IMR-90 (cell line): ENCODE results near the gene FOXK1. TPM values are rescaled to one million over a fixed set of nuclear protein-coding genes. Genes with fewer than 3 reads are reported as not detected.

Experiments used
- ATAC-seq: fragments of 200-7000 bp; cut with Tn5 transposase; 2 replicates; pipeline ENCODE4 v1.9.1; 2020; ENCODE audit warnings: low read depth, mild to moderate bottlenecking, moderate library complexity
- BruUV-seq: library from RNA; stranded (reverse); fragments of 400-500 nt; replicated peaks from 2 replicates; lab custom pipeline; 2021; lab: Mats Ljungman, UMichigan
- CTCF ChIA-PET: fragments of 300-600 bp; formaldehyde crosslinking; extraction: SDS; loops from one replicate; lab custom pipeline; 2021; ENCODE audit warnings: antibody characterized with exemption; lab: Yijun Ruan, JAX
- POLR2A ChIA-PET: fragments of 300-600 bp; sonication (Branson Sonifier 250); formaldehyde crosslinking; loops from one replicate; lab custom pipeline; 2022; ENCODE audit warnings: antibody characterized with exemption; ENCODE audit not compliant: unreplicated experiment; lab: Charles Lee
- DNase-seq: peaks from one replicate; pipeline ENCODE4 v3.0.0; 2013
- H2AFZ ChIP-seq: replicated peaks from 2 replicates; pipeline ENCODE3; 2013; ENCODE audit warnings: low read length, mild to moderate bottlenecking; ENCODE audit not compliant: poor library complexity
- H2AK5ac ChIP-seq: 2 replicates; pipeline ENCODE4 v1.6.1; 2013; ENCODE audit warnings: low read depth, low read length, inconsistent platforms
- H2AK9ac ChIP-seq: replicated peaks from 2 replicates; pipeline ENCODE3; 2013; ENCODE audit warnings: mild to moderate bottlenecking, low read depth, low read length, moderate library complexity; ENCODE audit not compliant: poor library complexity
- H2BK120ac ChIP-seq: 2 replicates; pipeline ENCODE4 v1.6.1; 2013; ENCODE audit warnings: low read depth, low read length, inconsistent platforms
- H2BK15ac ChIP-seq: 3 replicates; pipeline ENCODE4 v1.6.1; 2013; ENCODE audit warnings: low read depth, low read length, inconsistent platforms
- H2BK20ac ChIP-seq: 2 replicates; pipeline ENCODE4 v1.6.1; 2013; ENCODE audit warnings: low read depth, mild to moderate bottlenecking, inconsistent platforms, low read length, moderate library complexity
- H2BK5ac ChIP-seq: 2 replicates; pipeline ENCODE4 v1.6.1; 2013; ENCODE audit warnings: mild to moderate bottlenecking, low read depth, low read length, inconsistent platforms; ENCODE audit not compliant: poor library complexity, severe bottlenecking
- H3K14ac ChIP-seq: replicated peaks from 2 replicates; pipeline ENCODE4 v1.6.1; 2013; ENCODE audit warnings: low read depth, low read length, inconsistent platforms
- H3K18ac ChIP-seq: 2 replicates; pipeline ENCODE4 v1.6.1; 2013; ENCODE audit warnings: low read depth, low read length, control low read depth
- H3K23ac ChIP-seq: 2 replicates; pipeline ENCODE4 v1.6.1; 2013; ENCODE audit warnings: low read depth, low read length, inconsistent platforms
- H3K27ac ChIP-seq: 2 replicates; pipeline ENCODE4 v1.5.1; 2013; ENCODE audit warnings: mild to moderate bottlenecking, control low read depth, low read length; ENCODE audit not compliant: insufficient read depth
- H3K27me3 ChIP-seq: 2 replicates; pipeline ENCODE4 v1.6.1; 2013; ENCODE audit warnings: low read length; ENCODE audit not compliant: control insufficient read depth, insufficient read depth
- H3K36me3 ChIP-seq: 2 replicates; pipeline ENCODE4 v1.6.1; 2013; ENCODE audit warnings: low read length, mixed read lengths; ENCODE audit not compliant: control insufficient read depth, insufficient read depth
- H3K4ac ChIP-seq: 2 replicates; pipeline ENCODE4 v1.6.1; 2013; ENCODE audit warnings: low read depth, low read length, inconsistent platforms
- H3K4me1 ChIP-seq: 2 replicates; pipeline ENCODE4 v1.6.1; 2013; ENCODE audit warnings: low read length, mixed read lengths; ENCODE audit not compliant: control insufficient read depth, insufficient read depth
- H3K4me2 ChIP-seq: 2 replicates; pipeline ENCODE4 v1.6.1; 2013; ENCODE audit warnings: low read depth, mild to moderate bottlenecking, control low read depth, low read length, moderate library complexity
- H3K4me3 ChIP-seq: 2 replicates; pipeline ENCODE4 v1.5.1; 2013; ENCODE audit warnings: low read depth, mild to moderate bottlenecking, control low read depth, low read length, moderate library complexity; ENCODE audit not compliant: insufficient read depth
- H3K56ac ChIP-seq: 2 replicates; pipeline ENCODE4 v1.6.1; 2013; ENCODE audit warnings: low read length, inconsistent platforms; ENCODE audit not compliant: insufficient read depth; ENCODE audit errors: extremely low read depth
- H3K79me1 ChIP-seq, 2 experiments: 2 replicates each; pipeline ENCODE4 v1.6.1; 2013; ENCODE audit warnings: low read length in 2 of 2, inconsistent platforms in 1 of 2, low read depth in 1 of 2
- H3K9ac ChIP-seq: 2 replicates; pipeline ENCODE4 v1.6.1; 2013; ENCODE audit warnings: low read depth, low read length, control low read depth
- H3K9me1 ChIP-seq: 2 replicates; pipeline ENCODE4 v1.6.1; 2013; ENCODE audit warnings: low read length, inconsistent platforms; ENCODE audit not compliant: insufficient read depth
- H3K9me3 ChIP-seq: 2 replicates; pipeline ENCODE4 v1.6.1; 2013; ENCODE audit warnings: low read length; ENCODE audit not compliant: control insufficient read depth, insufficient read depth
- H4K20me1 ChIP-seq: 2 replicates; pipeline ENCODE4 v1.6.1; 2013; ENCODE audit warnings: low read length, inconsistent platforms; ENCODE audit not compliant: insufficient read depth
- H4K5ac ChIP-seq: 2 replicates; pipeline ENCODE4 v1.6.1; 2013; ENCODE audit warnings: mild to moderate bottlenecking, low read depth, low read length, control low read depth
- H4K8ac ChIP-seq, 2 experiments: 2 replicates each; pipeline ENCODE4 v1.6.1; 2013; ENCODE audit warnings: low read depth in 2 of 2, low read length in 2 of 2, control low read depth in 1 of 2, inconsistent platforms in 1 of 2
- H4K91ac ChIP-seq: 2 replicates; pipeline ENCODE4 v1.6.1; 2013; ENCODE audit warnings: low read depth, low read length, inconsistent platforms; ENCODE audit not compliant: insufficient read depth
- BHLHE40 ChIP-seq: fragments of 150-350 bp; IDR thresholded peaks from 2 replicates; pipeline ENCODE4 v1.6.1; 2016; ENCODE audit warnings: mild to moderate bottlenecking, low read depth, low read length
- CEBPB ChIP-seq: IDR thresholded peaks from 2 replicates; pipeline ENCODE4 v1.6.1; 2012; ENCODE audit warnings: low read depth, low read length, improper control_type of control experiment
- CTCF ChIP-seq: conservative IDR thresholded peaks from 2 replicates; pipeline ENCODE4 v1.5.1; 2012; ENCODE audit warnings: mild to moderate bottlenecking, low read depth, low read length, improper control_type of control experiment
- ELK1 ChIP-seq: fragments of 150-350 bp; IDR thresholded peaks from 2 replicates; pipeline ENCODE4 v1.6.1; 2016; ENCODE audit warnings: low read depth, mild to moderate bottlenecking, low read length, moderate library complexity, borderline replicate concordance
- MAFK ChIP-seq: IDR thresholded peaks from 2 replicates; pipeline ENCODE4 v1.6.1; 2012; ENCODE audit warnings: low read depth, low read length, improper control_type of control experiment
- NFE2L2 ChIP-seq: fragments of 150-350 bp; IDR thresholded peaks from 2 replicates; pipeline ENCODE4 v1.6.1; 2016; ENCODE audit warnings: low read depth, mild to moderate bottlenecking, low read length
- POLR2A ChIP-seq: IDR thresholded peaks from 2 replicates; pipeline ENCODE4 v1.6.1; 2012; ENCODE audit warnings: mild to moderate bottlenecking, low read depth, low read length
- RAD21 ChIP-seq: IDR thresholded peaks from 2 replicates; pipeline ENCODE4 v1.6.1; 2012; ENCODE audit warnings: low read length, improper control_type of control experiment
- RCOR1 ChIP-seq: IDR thresholded peaks from 2 replicates; pipeline ENCODE4 v1.6.1; 2012; ENCODE audit warnings: mild to moderate bottlenecking, low read length, improper control_type of control experiment; ENCODE audit not compliant: insufficient replicate concordance
- RFX5 ChIP-seq: IDR thresholded peaks from 2 replicates; pipeline ENCODE4 v1.8.0; 2012; ENCODE audit warnings: low read depth, mild to moderate bottlenecking, low read length, moderate library complexity
- USF2 ChIP-seq: fragments of 150-350 bp; IDR thresholded peaks from 2 replicates; pipeline ENCODE4 v1.6.1; 2017; ENCODE audit warnings: mild to moderate bottlenecking, antibody characterized with exemption, low read length, low read depth
- WGBS, 2 experiments: methylation state at CpG; one replicate each; pipeline versions ENCODE4 v1.1.5 to v1.1.7; 2013; ENCODE audit warnings: missing lambda C conversion rate in 2 of 2; ENCODE audit not compliant: insufficient read length in 1 of 2; ENCODE audit errors: extremely low coverage in 2 of 2; 5-methylcytosine and 5-hydroxymethylcytosine counted together
- dilution Hi-C: fragments of 300-500 bp; cut with HindIII; formaldehyde crosslinking; loops from one replicate; pipeline ENCODE4 v1.14.3; 2018; ENCODE audit warnings: low sequenced_read_pairs; ENCODE audit not compliant: unreplicated experiment
- in situ Hi-C: fragments of 300-500 bp; cut with MboI; formaldehyde crosslinking; loops from 3 replicates; pipeline ENCODE4 v1.14.3; 2019; ENCODE audit warnings: low sequenced_read_pairs, inconsistent platforms, mixed read lengths
- intact Hi-C: fragments of 100-400 bp; cut with micrococcal nuclease; formaldehyde crosslinking; loops from 2 replicates; pipeline ENCODE4 v1.10.0; 2022
- polyA plus RNA-seq, 3 experiments: library from polyadenylated mRNA; depleted of rRNA; stranded (reverse); fragments of >200 nt; gene quantifications; 2 replicates each; pipeline ENCODE4 v1.2.3, GENCODE V29; 2012; ENCODE audit warnings: low replicate concordance in 1 of 3
- total RNA-seq: library from RNA; depleted of rRNA; stranded (reverse); fragments of >200 nt; gene quantifications from 2 replicates; pipeline ENCODE4 v1.2.3, GENCODE V29; 2012

Gene FOXK1
- total and polyA plus RNA-seq, 2 of the 4 experiments (the other 2 are of a cell fraction): 4.3 to 8.8 TPM

- Histone ChIP-seq H2BK120ac (no peak overlapping the region), H3K9me1 (no peaks in the 10 kb centered on the region; the same call in 1 of the 2 replicates), H3K4ac (no peak overlapping the region), H2AK9ac (no peak overlapping the region), H3K9me3 (peaks cover 6% of the 10 kb centered on the region), H3K23ac (no peak overlapping the region), H2AK5ac (no peak overlapping the region), H2BK20ac (no peak overlapping the region), H2AFZ (no peak overlapping the region), H3K27me3 (peaks cover 16% of the 10 kb centered on the region), H4K20me1 (no peaks in the 10 kb centered on the region), H2BK5ac (no peak overlapping the region), H4K91ac (no peak overlapping the region), H4K5ac (no peak overlapping the region), H3K27ac (no peak overlapping the region), H4K8ac (no peak overlapping the region), H3K79me1 (no peaks in the 10 kb centered on the region), H3K36me3 (no peaks in the 10 kb centered on the region), H2BK15ac (no peak overlapping the region), H3K56ac (no peak overlapping the region), H3K4me2 (no peak overlapping the region), H3K18ac (no peak overlapping the region), H3K9ac (no peak overlapping the region), H3K4me1 (no peaks in the 10 kb centered on the region), H3K4me3 (no peak overlapping the region), H3K14ac (no peak overlapping the region)
- BruUV-seq: no TSS peak
- dilution Hi-C loops: no loop called here
- DNase-seq (no peak), ATAC-seq (no peak)
- POLR2A ChIA-PET: no interaction called here
- intact Hi-C loops: no loop called here
- 90% methylated on average over 2 of the region's 14 CpGs; no CpG with 5 or more reads in 1 of the 2 experiments for WGBS, 2 experiments
- TF ChIP-seq ELK1: no peak
- no peak for TF ChIP-seq BHLHE40
- no peak for TF ChIP-seq RCOR1
- TF ChIP-seq CTCF: no peak
- no peak for TF ChIP-seq USF2
- TF ChIP-seq POLR2A: no peak
- no peak for TF ChIP-seq MAFK
- no peak for TF ChIP-seq CEBPB
- no peak for TF ChIP-seq NFE2L2
- no peak for TF ChIP-seq RFX5
- TF ChIP-seq RAD21: no peak
- CTCF ChIA-PET: no interaction called here
- in situ Hi-C loops: no loop called here
Observed at GRCh38 chr7:4809666-4810065, 127.6 kb downstream of the FOXK1 start.
